HepG2 (cell line): ENCODE results near the gene SEPTIN5. TPM values are rescaled to one million over a fixed set of nuclear protein-coding genes. Genes with fewer than 3 reads are reported as not detected.

Experiments used
- ATAC-seq: fragments of 200-7000 bp; cut with Tn5 transposase; 3 replicates; pipeline ENCODE4 v1.9.1; 2020; ENCODE audit warnings: mild to moderate bottlenecking, moderate library complexity
- BruUV-seq: library from RNA; stranded (reverse); fragments of 400-500 nt; replicated peaks from 2 replicates; lab custom pipeline; 2021; lab: Mats Ljungman, UMichigan
- CTCF ChIA-PET: fragments of 300-600 bp; formaldehyde crosslinking; extraction: SDS; loops from one replicate; lab custom pipeline; 2021; ENCODE audit warnings: low total read pairs, inconsistent platforms, low intra/inter-chr PET ratio; lab: Yijun Ruan, JAX
- POLR2A ChIA-PET: fragments of 350-600 bp; sonication (Branson Sonifier 250); formaldehyde crosslinking; loops from one replicate; lab custom pipeline; 2020; ENCODE audit warnings: antibody characterized with exemption, inconsistent platforms; lab: Yijun Ruan, JAX
- DNase-seq: peaks from one replicate; pipeline ENCODE4 v3.0.0-alpha.2; 2015; ENCODE audit warnings: low spot score
- FAIRE-seq: peaks from 3 replicates; lab custom pipeline; 2011; peaks lifted over from hg19 to GRCh38; lab: Jason Lieb, UNC
- H2AFZ ChIP-seq: one replicate; pipeline ENCODE4 v1.6.1; 2011; ENCODE audit warnings: low read length, inconsistent platforms
- H3K27ac ChIP-seq: fragments of 300-600 bp; 3 replicates; pipeline ENCODE4 v1.8.0; 2011; ENCODE audit warnings: mixed run types, mild to moderate bottlenecking, mixed read lengths, low read length, inconsistent platforms; ENCODE audit not compliant: insufficient read depth; ENCODE audit errors: extremely low read length
- H3K27me3 ChIP-seq, 2 experiments: fragments of 200-600 bp in 1 of 2; 2 replicates in 1 of 2; 3 replicates in 1 of 2; pipeline versions ENCODE4 v1.6.0 to v1.8.0; 2011; ENCODE audit warnings: low read length in 2 of 2, mild to moderate bottlenecking in 2 of 2, moderate library complexity in 2 of 2, inconsistent platforms in 1 of 2; ENCODE audit not compliant: insufficient read depth in 2 of 2, control insufficient read depth in 1 of 2
- H3K36me3 ChIP-seq, 2 experiments: fragments of 200-600 bp in 1 of 2; replicated peaks in 1 of 2; 2 replicates in 1 of 2; 3 replicates in 1 of 2; pipeline versions ENCODE4 v1.5.1 to v1.8.0; 2011; ENCODE audit warnings: low read length in 2 of 2, inconsistent platforms in 1 of 2; ENCODE audit not compliant: insufficient read depth in 2 of 2, control insufficient read depth in 1 of 2
- H3K4me1 ChIP-seq: 2 replicates; pipeline ENCODE4 v1.5.1; 2012; ENCODE audit warnings: low read length, inconsistent platforms; ENCODE audit not compliant: insufficient read depth
- H3K4me2 ChIP-seq: 2 replicates; pipeline ENCODE4 v1.6.0; 2011; ENCODE audit warnings: low read depth, low read length, inconsistent platforms
- H3K4me3 ChIP-seq, 3 experiments: fragments of 200-600 bp in 1 of 3; sonication (generic), shearing (Covaris generic) in 1 of 3; replicated peaks in 1 of 3; 2 replicates each; pipeline ENCODE4 v1.5.1; 2011 to 2016; ENCODE audit warnings: low read length in 3 of 3, inconsistent platforms in 2 of 3, low read depth in 2 of 3, mild to moderate bottlenecking in 2 of 3, control low read depth in 1 of 3, mixed read lengths in 1 of 3; ENCODE audit not compliant: insufficient read depth in 1 of 3
- H3K79me2 ChIP-seq: one replicate; pipeline ENCODE4 v1.6.1; 2011; ENCODE audit warnings: low read length, inconsistent platforms; ENCODE audit not compliant: insufficient read depth
- H3K9ac ChIP-seq: 2 replicates; pipeline ENCODE4 v1.6.0; 2011; ENCODE audit warnings: mild to moderate bottlenecking, low read depth, low read length, inconsistent platforms; ENCODE audit not compliant: insufficient read depth
- H3K9me3 ChIP-seq: 2 replicates; pipeline ENCODE4 v1.5.1; 2012; ENCODE audit warnings: mild to moderate bottlenecking, low read length
- H4K20me1 ChIP-seq: 2 replicates; pipeline ENCODE4 v1.6.0; 2011; ENCODE audit warnings: inconsistent platforms, mild to moderate bottlenecking, low read length, moderate library complexity; ENCODE audit not compliant: insufficient read depth
- AGO2 ChIP-seq: fragments of 200-400 bp; formaldehyde crosslinking; optimal IDR thresholded peaks from 2 replicates; pipeline ENCODE3; 2017; ENCODE audit warnings: mild to moderate bottlenecking, low read depth, low read length, moderate library complexity
- ATF6 ChIP-seq: sonication (generic); formaldehyde crosslinking; conservative IDR thresholded peaks from 2 replicates; pipeline ENCODE4 v1.4.0; 2020; ENCODE audit warnings: missing genetic modification reagents
- CHD2 ChIP-seq: IDR thresholded peaks from 2 replicates; pipeline ENCODE4 v1.6.1; 2011; ENCODE audit warnings: low read depth, low read length, improper control_type of control experiment
- FOSL2 ChIP-seq: sonication (generic); formaldehyde crosslinking; IDR thresholded peaks from 2 replicates; pipeline ENCODE4 v1.4.0; 2020; ENCODE audit warnings: missing genetic modification reagents
- FOXO4 ChIP-seq: sonication (generic); formaldehyde crosslinking; conservative IDR thresholded peaks from 2 replicates; pipeline ENCODE4 v1.8.1; 2023; ENCODE audit warnings: missing genetic modification reagents
- FOXP1 ChIP-seq, 2 experiments: fragments of 450-650 bp in 1 of 2; IDR thresholded peaks; 2 replicates each; pipeline ENCODE4 v1.6.1; 2017 to 2018; ENCODE audit warnings: antibody characterized with exemption in 1 of 2
- HNRNPL ChIP-seq: fragments of 200-400 bp; formaldehyde crosslinking; IDR thresholded peaks from 2 replicates; pipeline ENCODE4 v1.6.1; 2017; ENCODE audit warnings: mild to moderate bottlenecking, low read depth, low read length
- IKZF5 ChIP-seq: IDR thresholded peaks from 2 replicates; pipeline ENCODE4 v1.6.1; 2018; ENCODE audit warnings: missing genetic modification reagents, mild to moderate bottlenecking, missing compliant biosample characterization
- KDM6A ChIP-seq: IDR thresholded peaks from 2 replicates; pipeline ENCODE4 v1.6.1; 2016; ENCODE audit warnings: low read depth
- POLR2A ChIP-seq, 2 experiments: IDR thresholded peaks; 2 replicates each; pipeline ENCODE4 v1.6.1; 2011; ENCODE audit warnings: low read depth in 2 of 2, low read length in 2 of 2, mild to moderate bottlenecking in 1 of 2, moderate library complexity in 1 of 2; ENCODE audit not compliant: insufficient read depth in 1 of 2
- RAD51 ChIP-seq: fragments of 450-650 bp; IDR thresholded peaks from 2 replicates; pipeline ENCODE4 v1.6.1; 2016; ENCODE audit warnings: borderline replicate concordance
- SP2 ChIP-seq: sonication (generic); formaldehyde crosslinking; IDR thresholded peaks from 2 replicates; pipeline ENCODE4 v1.5.1; 2020; ENCODE audit warnings: mild to moderate bottlenecking, missing genetic modification reagents
- YEATS4 ChIP-seq: sonication (generic); formaldehyde crosslinking; IDR thresholded peaks from 2 replicates; pipeline ENCODE4 v1.4.0; 2020; ENCODE audit warnings: missing genetic modification reagents, borderline replicate concordance
- ZFP41 ChIP-seq: sonication (generic); formaldehyde crosslinking; IDR thresholded peaks from 2 replicates; pipeline ENCODE4 v1.4.0; 2020; ENCODE audit warnings: mild to moderate bottlenecking, missing genetic modification reagents, borderline replicate concordance
- ZNF557 ChIP-seq: sonication (generic); formaldehyde crosslinking; IDR thresholded peaks from 2 replicates; pipeline ENCODE4 v1.4.0; 2020; ENCODE audit warnings: missing genetic modification reagents
- ZNF570 ChIP-seq: sonication (generic); formaldehyde crosslinking; IDR thresholded peaks from 2 replicates; pipeline ENCODE4 v1.4.0; 2020; ENCODE audit warnings: mild to moderate bottlenecking, missing genetic modification reagents, borderline replicate concordance
- ZNF704 ChIP-seq: sonication (generic); formaldehyde crosslinking; IDR thresholded peaks from 2 replicates; pipeline ENCODE4 v1.8.1; 2023; ENCODE audit warnings: mild to moderate bottlenecking, inconsistent platforms, moderate library complexity, missing genetic modification reagents, borderline replicate concordance
- ZNF749 ChIP-seq: sonication (generic); formaldehyde crosslinking; IDR thresholded peaks from 2 replicates; pipeline ENCODE4 v1.8.0; 2022; ENCODE audit warnings: mild to moderate bottlenecking, missing genetic modification reagents, moderate library complexity, borderline replicate concordance
- WGBS: methylation state at CpG from one replicate; pipeline ENCODE4 v1.1.6; 2017; ENCODE audit warnings: low lambda C conversion rate; 5-methylcytosine and 5-hydroxymethylcytosine counted together
- in situ Hi-C: cut with HindIII; loops from 2 replicates; pipeline ENCODE4 v1.10.0; 2017; ENCODE audit warnings: low pct_unique_long_range_greater_than_20kb; ENCODE audit not compliant: extremely low pct_ligation_motif_present
- intact Hi-C: fragments of 100-400 bp; cut with micrococcal nuclease; formaldehyde crosslinking; loops from one replicate; pipeline ENCODE4 v1.10.0; 2022; ENCODE audit not compliant: unreplicated experiment
- polyA plus RNA-seq, 8 experiments: library from polyadenylated mRNA; depleted of rRNA in 3 of 8; stranded (reverse) in 7 of 8; unstranded in 1 of 8; fragments of >200 nt; fragmentation: Illumina TruSeq in 4 of 8; extraction: Trizol in 4 of 8; gene quantifications; 2 replicates each; pipeline versions ENCODE4 v1.2.1 to v1.2.3, GENCODE V29; 2011 to 2016; ENCODE audit warnings: low read depth in 4 of 8, missing spikeins in 1 of 8, mixed read lengths in 1 of 8; ENCODE audit not compliant: insufficient read depth in 1 of 8
- total RNA-seq, 5 experiments: library from RNA; depleted of rRNA; stranded (reverse); fragments of >200 nt; fragmentation: Illumina TruSeq; extraction: Trizol; gene quantifications; 2 replicates each; pipeline ENCODE4 v1.2.3, GENCODE V29; 2016; ENCODE audit warnings: low read depth in 1 of 5

The SEPTIN5 gene
- total and polyA plus RNA-seq, 2 of the 13 experiments (the other 11 are each of a cell fraction or from before 2014, with no cell fraction given): 0.33 TPM; not detected in 1

GRCh38 chr22:19693581-19693980, 20.7 kb upstream of the SEPTIN5 start:
- no peaks in the 10 kb centered on the region for H3K9me3 ChIP-seq
- no peaks in the 10 kb centered on the region for H4K20me1 ChIP-seq
- H3K36me3 ChIP-seq: no peaks in the 10 kb centered on the region
- peaks cover 9 to 54% of the 10 kb centered on the region in 2 experiments for H3K27me3 ChIP-seq
- intact Hi-C loops (no loop called here), in situ Hi-C loops (no loop called here)
- BruUV-seq: no TSS peak
- 50% methylated on average over 11 of the region's 14 CpGs for WGBS
- H3K4me1 ChIP-seq: no peaks in the 10 kb centered on the region
- no peak overlapping the region for H3K27ac ChIP-seq
- no peak overlapping the region for H3K4me2 ChIP-seq
- no peak for ATAC-seq
- H3K4me3 ChIP-seq: no peak overlapping the region
- H3K9ac ChIP-seq: no peak overlapping the region
- POLR2A ChIA-PET: no interaction called here
- DNase-seq: no peak
- H3K79me2 ChIP-seq: no peaks in the 10 kb centered on the region
- TF ChIP-seq IKZF5 (CRISPR knock-in tag) (no peak), CHD2 (no peak), ZNF749 (CRISPR knock-in tag) (no peak), FOXO4 (CRISPR knock-in tag) (no peak), YEATS4 (CRISPR knock-in tag) (no peak), ZNF570 (CRISPR knock-in tag) (no peak), FOXP1 (IDR thresholded peaks at IDR 0.05) (no peak), FOXP1 (CRISPR knock-in tag; IDR thresholded peaks at IDR 0.05) (no peak), AGO2 (no peak), KDM6A (CRISPR knock-in tag) (no peak), ZFP41 (no peak), FOSL2 (CRISPR knock-in tag) (no peak), HNRNPL (no peak), ZNF557 (CRISPR knock-in tag) (no peak), RAD51 (no peak), ZNF704 (CRISPR knock-in tag) (no peak), ATF6 (CRISPR knock-in tag) (no peak), SP2 (CRISPR knock-in tag) (no peak), POLR2A (IDR thresholded peaks at IDR 0.05; ENCODE audit: insufficient read depth in 1 of 2, low read depth in 2 of 2, low read length in 2 of 2) (no peak)
- FAIRE-seq: no peak
- CTCF ChIA-PET: no interaction called here
- no peak overlapping the region for H2AFZ ChIP-seq
